Breast epithelium (tissue), 3 donors: ENCODE results near the gene ZNF184.

ENCODE experiments used
- CTCF ChIP-seq, 3 donors: fragments of 450-650 bp; IDR thresholded peaks; one replicate each; pipeline ENCODE4 v1.5.1; 2016 to 2017; ENCODE audit warnings: antibody characterized with exemption in 3 of 3, mild to moderate bottlenecking in 3 of 3, moderate library complexity in 3 of 3
- POLR2A ChIP-seq: fragments of 450-650 bp; IDR thresholded peaks from one replicate; pipeline ENCODE4 v1.6.1; 2016; ENCODE audit warnings: antibody characterized with exemption, mild to moderate bottlenecking, moderate library complexity
- POLR2AphosphoS5 ChIP-seq, 3 donors: sonication (generic); formaldehyde crosslinking; IDR thresholded peaks; one replicate each; pipeline ENCODE4 v1.6.1; 2017; ENCODE audit warnings: antibody characterized with exemption in 3 of 3

DNA sequence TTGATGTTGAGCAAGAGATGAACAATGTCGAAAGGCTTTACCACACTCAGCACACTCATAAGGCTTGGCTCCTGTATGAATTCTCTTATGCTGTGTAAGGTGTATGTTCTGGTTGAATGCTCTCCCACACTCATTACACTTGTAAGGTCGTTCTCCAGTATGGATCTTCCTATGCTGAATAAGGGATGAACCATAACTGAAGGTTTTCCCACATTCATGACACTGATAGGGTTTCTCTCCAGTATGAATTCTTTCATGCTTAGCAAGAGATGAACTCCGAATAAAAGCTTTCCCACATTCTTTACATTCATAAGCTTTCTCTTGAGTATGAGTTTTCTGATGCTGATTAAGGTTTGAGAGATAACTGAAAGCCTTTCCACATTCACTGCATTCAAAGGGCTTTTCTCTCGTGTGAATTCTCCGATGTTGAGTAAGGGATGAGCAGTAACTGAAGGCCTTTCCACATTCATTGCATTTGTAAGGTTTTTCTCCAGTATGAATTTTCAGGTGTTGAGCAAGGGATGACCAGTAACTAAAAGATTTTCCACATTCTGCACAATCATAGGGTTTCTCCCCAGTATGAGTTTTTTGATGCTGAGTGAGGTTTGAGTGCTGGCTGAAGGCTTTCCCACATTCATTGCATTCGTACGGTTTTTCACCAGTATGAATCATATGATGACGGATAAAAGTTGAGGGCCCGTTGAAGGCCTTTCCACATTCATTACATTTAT is 21.1 kb downstream of the ZNF184 start:
- TF ChIP-seq POLR2A (no peak), CTCF (IDR thresholded peaks at IDR 0.05) (no peak), POLR2AphosphoS5 (IDR thresholded peaks at IDR 0.05) (no peak)
